Stimulated activated CD4-positive, alpha-beta T cell treated with anti-CD3 and anti-CD28 coated beads, Interleukin-2, amount 100 ng/mL, for 24 hours (primary cell): Measurements from ENCODE around the gene ABHD17B.

ENCODE experiments used
- DNase-seq, 2 donors: peaks; one replicate each; pipeline ENCODE4 v3.0.0-alpha.2; 2020

ABHD17B gene

GRCh38 chr9:71875345-71875744, 35.6 kb downstream of the ABHD17B start:
- no peak for DNase-seq

GRCh38 chr9:71863631-71864030, 47.4 kb downstream of the ABHD17B start:
- DNase-seq, result no peak

GRCh38 chr9:71861618-71862017, 49.4 kb downstream of the ABHD17B start:
- no peak for DNase-seq

DNA sequence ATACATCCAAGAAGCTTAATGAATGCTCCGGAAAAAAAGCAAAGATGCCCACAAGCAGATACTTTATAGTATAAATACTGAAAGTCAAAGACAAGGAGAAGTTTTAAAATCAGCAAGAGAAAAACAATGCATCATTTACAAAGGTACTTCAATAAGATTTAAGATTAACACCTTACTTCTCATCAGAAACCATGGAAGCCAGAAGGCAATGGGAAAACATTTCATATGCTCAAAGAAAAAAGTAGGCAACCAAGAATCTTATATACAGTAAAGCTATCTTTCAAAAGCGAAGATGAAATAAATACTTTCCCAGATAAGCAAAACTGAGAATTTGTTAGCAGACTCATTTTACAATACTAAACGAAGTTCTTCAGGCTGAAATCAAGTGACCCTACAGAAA, 51.1 kb downstream of the ABHD17B start:
- no peak for DNase-seq

- DNase-seq, result no peak
These were observed 52.2 kb downstream of the ABHD17B start for GRCh38 chr9:71858812-71859211.

GRCh38 chr9:71858102-71858798, 52.7 kb downstream of the ABHD17B start:
- no peak for DNase-seq

DNA sequence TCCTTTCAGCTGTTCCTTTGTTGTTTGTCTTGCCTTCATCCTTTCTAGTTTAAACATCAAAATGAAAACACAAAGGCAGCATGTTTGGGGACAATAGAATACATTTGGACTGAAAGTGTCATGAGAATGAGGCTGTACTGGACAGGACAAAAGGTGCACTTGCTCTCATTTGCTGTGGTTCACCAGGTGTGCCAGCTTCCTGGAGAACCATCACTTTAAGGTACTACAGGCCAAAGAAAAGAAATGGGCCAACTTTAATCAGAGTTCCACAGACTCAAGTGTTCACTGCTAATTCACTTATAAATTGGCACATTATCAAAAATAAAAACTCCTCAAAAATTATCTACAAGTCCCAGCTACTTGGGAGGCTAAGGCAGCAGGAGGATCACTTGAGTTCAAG, 53.8 kb downstream of the ABHD17B start:
- DNase-seq, result no peak

- no peak for DNase-seq
These were observed 56.2 kb downstream of the ABHD17B start for GRCh38 chr9:71854811-71855210.

GRCh38 chr9:71853084-71853483, 57.9 kb downstream of the ABHD17B start:
- no peak for DNase-seq

GRCh38 chr9:71850996-71851395, 60.0 kb downstream of the ABHD17B start:
- no peak for DNase-seq

DNA sequence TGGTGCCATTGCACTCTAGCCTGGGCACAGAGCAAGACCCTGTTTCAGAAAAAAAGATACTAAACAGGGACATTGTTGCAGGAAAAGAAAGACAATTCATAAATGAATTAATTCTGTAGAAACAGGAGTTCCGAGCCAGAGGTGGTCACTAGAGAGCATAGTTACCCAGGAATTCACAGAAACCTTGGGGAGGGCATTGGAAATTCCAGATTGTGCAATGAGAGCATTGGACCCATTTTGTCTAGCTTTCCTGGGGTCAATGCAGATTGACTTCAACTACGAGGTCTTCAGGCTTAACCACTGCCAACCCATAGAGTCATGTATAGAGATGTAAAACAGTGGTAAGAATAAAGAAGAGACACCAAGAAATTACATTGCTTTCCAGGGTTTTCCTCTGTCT, 63.1 kb downstream of the ABHD17B start:
- DNase-seq, result no peak

- no peak for DNase-seq
These were observed 66.2 kb downstream of the ABHD17B start for GRCh38 chr9:71844808-71845207.

DNA sequence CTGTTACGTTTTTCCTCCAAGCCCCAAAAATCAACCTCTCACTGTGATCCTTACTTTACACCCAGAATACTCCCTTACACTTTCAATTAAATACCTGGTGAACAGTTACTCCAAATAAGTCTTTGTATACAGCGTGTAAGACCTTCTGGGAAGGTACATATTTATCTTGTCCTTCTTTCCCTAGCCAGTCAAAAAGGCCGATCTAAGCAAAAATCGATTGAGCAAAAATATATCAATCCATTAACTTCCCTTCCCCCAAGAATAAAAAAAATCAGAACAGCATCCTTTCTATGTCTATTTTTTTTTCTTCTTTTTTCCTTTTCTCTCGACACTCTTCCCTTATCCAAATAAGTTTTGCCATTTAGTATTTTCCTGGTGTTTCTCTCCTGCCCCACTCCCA, 71.3 kb downstream of the ABHD17B start:
- no peak for DNase-seq

GRCh38 chr9:71835596-71835995, 75.4 kb downstream of the ABHD17B start:
- no peak for DNase-seq

GRCh38 chr9:71830929-71831328, 80.1 kb downstream of the ABHD17B start:
- DNase-seq, result no peak

GRCh38 chr9:71830153-71830552, 80.8 kb downstream of the ABHD17B start:
- DNase-seq, result no peak

DNA sequence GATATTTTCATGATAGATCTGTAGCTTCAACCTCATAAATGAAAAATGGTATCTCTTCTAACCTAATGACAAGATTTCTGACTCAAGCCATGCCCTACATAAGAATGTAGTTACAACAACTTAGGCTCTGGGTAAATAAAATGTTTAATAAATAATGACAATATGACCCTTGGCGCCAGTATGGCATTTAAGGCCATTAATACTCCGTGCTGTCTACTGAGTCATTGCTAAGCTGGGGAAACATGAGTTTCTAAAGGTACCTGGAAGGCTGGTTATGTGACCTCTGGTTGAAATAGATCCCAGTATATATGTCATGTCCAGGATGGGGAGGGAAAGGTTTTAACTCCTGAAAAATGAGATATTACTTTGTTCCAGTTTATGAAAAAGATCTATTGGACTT, 84.7 kb downstream of the ABHD17B start:
- DNase-seq, result no peak

DNA sequence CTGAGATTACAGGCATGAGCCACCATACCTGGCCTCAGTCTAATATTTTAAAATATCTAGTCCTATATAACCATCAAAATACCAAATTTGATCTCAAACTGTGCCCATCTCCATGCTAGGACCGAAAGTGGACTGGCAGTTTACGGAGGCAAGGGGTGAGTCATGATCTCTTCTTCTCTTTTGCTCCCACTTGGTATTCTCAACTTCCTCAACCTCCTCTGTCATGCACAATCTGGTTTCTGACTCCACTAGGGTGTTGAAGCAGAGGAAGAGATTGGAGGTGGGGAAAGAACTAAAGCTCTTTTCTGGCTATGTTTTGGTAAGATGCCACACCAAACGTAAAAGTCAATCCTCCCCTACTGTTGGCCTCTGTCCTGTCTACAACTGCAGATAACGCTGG, 86.7 kb downstream of the ABHD17B start:
- no peak for DNase-seq

DNA sequence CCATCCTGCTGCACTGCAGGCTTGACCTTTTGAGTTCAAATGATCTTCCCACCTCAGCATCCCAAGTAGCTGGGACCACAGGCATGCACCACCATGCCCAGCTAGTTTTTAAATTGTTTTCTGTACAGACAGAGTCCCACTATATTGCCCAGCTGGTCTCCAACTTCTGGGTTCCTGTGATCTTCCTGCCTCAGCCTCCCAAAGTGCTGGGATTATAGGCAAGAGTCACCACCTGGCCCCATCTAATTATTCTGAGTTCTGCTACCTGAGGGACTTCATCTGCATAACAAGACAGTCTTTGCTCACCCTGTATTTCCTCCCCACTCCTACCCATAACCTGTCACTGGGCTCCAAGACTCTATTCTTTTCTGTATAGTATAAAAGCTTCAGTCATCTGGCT, 88.1 kb downstream of the ABHD17B start:
- no peak for DNase-seq

GRCh38 chr9:71822456-71822855, 88.5 kb downstream of the ABHD17B start:
- no peak for DNase-seq

DNA sequence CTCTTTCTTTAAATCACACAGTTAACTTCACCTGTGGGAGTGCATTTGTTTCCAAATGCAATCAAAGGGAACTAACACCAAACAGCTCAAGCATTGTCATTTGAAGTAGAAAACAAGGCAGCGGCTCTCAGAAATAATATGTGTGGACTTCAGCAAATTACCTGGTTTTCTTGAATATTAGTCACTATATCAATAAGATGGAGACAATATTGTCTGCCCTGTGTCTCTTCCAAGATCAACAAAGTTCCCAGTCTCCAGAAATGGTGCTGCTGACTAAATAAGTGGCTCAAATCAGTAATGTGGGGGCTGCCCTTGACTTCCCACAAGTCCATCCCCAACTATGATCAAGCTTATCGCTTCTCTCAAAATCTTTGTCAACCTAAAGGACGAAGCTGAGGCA, 89.6 kb downstream of the ABHD17B start:
- no peak for DNase-seq

GRCh38 chr9:71820403-71820921, 90.5 kb downstream of the ABHD17B start:
- DNase-seq, result no peak

GRCh38 chr9:71819115-71819739, 91.8 kb downstream of the ABHD17B start:
- peak; percentile 58 to 69 for DNase-seq

- no peak for DNase-seq
These were observed 94.0 kb downstream of the ABHD17B start for GRCh38 chr9:71816916-71817451.
